Measurements from ENCODE around the gene GCGR. TPM values are rescaled to one million over a fixed set of nuclear protein-coding genes. Genes with fewer than 3 reads are reported as not detected.

GCGR gene
- total RNA-seq, 1 experiment from 2014 or later = 1.4 TPM

DNA sequence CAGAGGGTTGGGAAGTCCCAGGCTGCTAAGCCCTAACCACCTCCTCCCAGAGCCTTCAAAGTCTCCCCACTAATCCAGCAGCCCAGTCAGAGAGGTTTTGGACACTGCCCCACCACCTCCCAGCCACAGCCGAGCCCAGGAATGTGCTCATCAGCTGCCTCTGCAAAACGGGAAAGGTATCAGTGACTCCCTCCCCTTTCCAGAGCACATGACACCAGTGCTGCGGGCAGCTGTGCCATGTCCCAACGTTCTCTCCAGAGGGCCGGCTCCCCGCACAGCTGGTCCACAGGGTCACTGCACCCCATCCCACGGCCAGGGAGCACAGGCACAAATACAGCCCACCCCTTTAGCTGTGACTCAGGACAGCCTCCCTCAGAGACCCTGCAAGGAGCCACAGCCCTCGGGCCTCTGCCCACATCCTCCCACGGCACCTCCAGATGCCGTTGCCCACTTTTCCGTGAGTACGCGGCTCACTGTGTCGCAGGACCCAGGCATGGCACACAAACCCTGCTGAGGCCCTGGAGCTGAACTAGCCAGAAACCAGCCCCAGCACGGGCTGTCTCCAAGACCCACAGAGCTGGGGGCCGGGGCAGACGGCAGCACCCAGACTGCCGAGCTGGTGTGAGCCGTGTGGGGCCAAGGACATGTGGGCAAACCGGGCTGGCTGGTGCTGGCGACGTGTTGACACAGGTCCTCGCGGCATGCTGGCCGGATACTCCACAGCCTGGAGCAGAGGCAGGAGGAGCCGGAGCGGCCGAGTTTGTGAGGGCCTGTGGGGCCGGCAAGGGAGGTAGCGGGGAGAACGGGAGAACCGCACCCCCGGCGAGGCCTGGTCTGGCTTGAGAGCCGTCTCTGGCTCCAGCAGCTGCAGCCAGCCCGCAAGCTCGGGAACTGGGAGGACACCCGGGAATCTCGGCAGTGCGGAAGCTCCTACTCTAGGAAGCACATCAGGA, 37.2 kb downstream of the GCGR start:
- Mint-ChIP-seq H3K27me3 (ENCODE audit: low read depth) (no peaks in the 10 kb centered on the region), H3K9me3 (no peaks in the 10 kb centered on the region), H3K4me1 (no peaks in the 10 kb centered on the region), H3K4me3 (no peak overlapping the region), H3K36me3 (peaks cover 20% of the 10 kb centered on the region), H3K27ac (no peak overlapping the region)
- DNase-seq (ENCODE audit: low spot score) = no peak
- TF ChIP-seq FOXP1 (CRISPR knock-in tag; IDR thresholded peaks at IDR 0.05; ENCODE audit: borderline replicate concordance) = 0 out of 2 replicates have a peak, but pooled peaks have one; percentile 28
- TF ChIP-seq SP1 (CRISPR knock-in tag; conservative IDR thresholded peaks at IDR 0.05) = no peak
- 0 out of 2 replicates have a peak, but pooled peaks have one; percentile 16 for TF ChIP-seq USF1 (CRISPR knock-in tag; IDR thresholded peaks at IDR 0.05)
- CTCF ChIA-PET = interaction anchor here (0.8 to 1.8 kb wide), 3 partner anchors 13 to 19 kb away, joined by 3 to 6 read pairs (median 3); no protein-coding TSS in a partner anchor
- POLR2A ChIA-PET = interaction anchor here (0.7 kb wide), 1 partner anchor 16 kb away, joined by 3 read pairs; no protein-coding TSS in a partner anchor
- ATAC-seq = peak; percentile 22

DNA sequence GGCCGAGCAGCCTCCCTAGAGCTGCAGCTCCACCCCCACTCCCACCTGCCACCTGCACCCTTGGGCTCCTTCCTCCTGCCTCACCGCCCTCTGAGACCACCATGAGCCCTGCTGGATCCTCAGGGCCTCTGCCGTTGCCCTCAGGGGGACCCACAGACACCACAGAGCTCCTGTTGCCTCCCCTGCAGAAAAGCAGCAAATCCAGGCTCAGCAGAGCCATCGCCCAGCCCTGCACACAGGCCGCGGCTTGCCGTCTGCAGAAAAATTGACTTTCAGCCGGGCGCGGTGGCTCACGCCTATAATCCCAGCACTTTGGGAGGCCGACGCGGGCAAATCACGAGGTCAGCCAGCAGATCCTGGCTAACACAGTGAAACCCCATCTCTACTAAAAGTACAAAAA, 37.9 kb downstream of the GCGR start:
- POLR2A ChIA-PET = interaction anchor here (0.7 kb wide), 1 partner anchor 17 kb away, joined by 3 read pairs; no protein-coding TSS in a partner anchor
- CTCF ChIA-PET = interaction anchor here (1.3 to 1.8 kb wide), 2 partner anchors 14 to 16 kb away, joined by 3 to 6 read pairs; no protein-coding TSS in a partner anchor
- TF ChIP-seq, protein P1, sequence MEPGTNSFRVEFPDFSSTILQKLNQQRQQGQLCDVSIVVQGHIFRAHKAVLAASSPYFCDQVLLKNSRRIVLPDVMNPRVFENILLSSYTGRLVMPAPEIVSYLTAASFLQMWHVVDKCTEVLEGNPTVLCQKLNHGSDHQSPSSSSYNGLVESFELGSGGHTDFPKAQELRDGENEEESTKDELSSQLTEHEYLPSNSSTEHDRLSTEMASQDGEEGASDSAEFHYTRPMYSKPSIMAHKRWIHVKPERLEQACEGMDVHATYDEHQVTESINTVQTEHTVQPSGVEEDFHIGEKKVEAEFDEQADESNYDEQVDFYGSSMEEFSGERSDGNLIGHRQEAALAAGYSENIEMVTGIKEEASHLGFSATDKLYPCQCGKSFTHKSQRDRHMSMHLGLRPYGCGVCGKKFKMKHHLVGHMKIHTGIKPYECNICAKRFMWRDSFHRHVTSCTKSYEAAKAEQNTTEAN (CRISPR knock-in tag; IDR thresholded peaks at IDR 0.05) = no peak
- TF ChIP-seq MXD4 (CRISPR knock-in tag; IDR thresholded peaks at IDR 0.05; ENCODE audit: borderline replicate concordance) (no peak), KAT7 (CRISPR knock-in tag; IDR thresholded peaks at IDR 0.05; ENCODE audit: borderline replicate concordance) (no peak), ZNF416 (CRISPR knock-in tag; IDR thresholded peaks at IDR 0.05) (no peak), AR (CRISPR knock-in tag; IDR thresholded peaks at IDR 0.05) (no peak), ZNF263 (CRISPR knock-in tag; IDR thresholded peaks at IDR 0.05; ENCODE audit: low read depth) (no peak), ZNF317 (CRISPR knock-in tag; IDR thresholded peaks at IDR 0.05; ENCODE audit: borderline replicate concordance, low read depth) (no peak), GRHL2 (CRISPR knock-in tag; IDR thresholded peaks at IDR 0.05; ENCODE audit: insufficient replicate concordance, severe bottlenecking) (no peak), NR3C1 (CRISPR knock-in tag; conservative IDR thresholded peaks at IDR 0.05; ENCODE audit: low read depth) (no peak), RELA (CRISPR knock-in tag; IDR thresholded peaks at IDR 0.05; ENCODE audit: borderline replicate concordance) (no peak), FOXJ3 (CRISPR knock-in tag; IDR thresholded peaks at IDR 0.05; ENCODE audit: borderline replicate concordance) (no peak), PRDM15 (CRISPR knock-in tag; IDR thresholded peaks at IDR 0.05) (no peak), ZMAT4 (CRISPR knock-in tag; IDR thresholded peaks at IDR 0.05) (no peak), FOXK1 (CRISPR knock-in tag; IDR thresholded peaks at IDR 0.05) (no peak), TP53 (CRISPR knock-in tag; IDR thresholded peaks at IDR 0.05) (no peak), FOXP1 (CRISPR knock-in tag; IDR thresholded peaks at IDR 0.05; ENCODE audit: borderline replicate concordance) (no peak)
- TF ChIP-seq, protein P2, sequence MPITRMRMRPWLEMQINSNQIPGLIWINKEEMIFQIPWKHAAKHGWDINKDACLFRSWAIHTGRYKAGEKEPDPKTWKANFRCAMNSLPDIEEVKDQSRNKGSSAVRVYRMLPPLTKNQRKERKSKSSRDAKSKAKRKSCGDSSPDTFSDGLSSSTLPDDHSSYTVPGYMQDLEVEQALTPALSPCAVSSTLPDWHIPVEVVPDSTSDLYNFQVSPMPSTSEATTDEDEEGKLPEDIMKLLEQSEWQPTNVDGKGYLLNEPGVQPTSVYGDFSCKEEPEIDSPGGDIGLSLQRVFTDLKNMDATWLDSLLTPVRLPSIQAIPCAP (CRISPR knock-in tag; IDR thresholded peaks at IDR 0.05) = no peak
- TF ChIP-seq, protein P3, sequence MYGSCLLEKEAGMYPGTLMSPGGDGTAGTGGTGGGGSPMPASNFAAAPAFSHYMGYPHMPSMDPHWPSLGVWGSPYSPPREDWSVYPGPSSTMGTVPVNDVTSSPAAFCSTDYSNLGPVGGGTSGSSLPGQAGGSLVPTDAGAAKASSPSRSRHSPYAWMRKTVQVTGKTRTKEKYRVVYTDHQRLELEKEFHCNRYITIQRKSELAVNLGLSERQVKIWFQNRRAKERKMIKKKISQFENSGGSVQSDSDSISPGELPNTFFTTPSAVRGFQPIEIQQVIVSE (CRISPR knock-in tag; IDR thresholded peaks at IDR 0.05; ENCODE audit: borderline replicate concordance) = no peak
- TF ChIP-seq, protein P4, sequence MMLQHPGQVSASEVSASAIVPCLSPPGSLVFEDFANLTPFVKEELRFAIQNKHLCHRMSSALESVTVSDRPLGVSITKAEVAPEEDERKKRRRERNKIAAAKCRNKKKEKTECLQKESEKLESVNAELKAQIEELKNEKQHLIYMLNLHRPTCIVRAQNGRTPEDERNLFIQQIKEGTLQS (CRISPR knock-in tag; conservative IDR thresholded peaks at IDR 0.05) = no peak

More for the DNA sequence above, 37.9 kb downstream of the GCGR start:
- Mint-ChIP-seq H3K27me3 (ENCODE audit: low read depth) (no peaks in the 10 kb centered on the region), H3K4me3 (no peak overlapping the region), H3K9me3 (no peaks in the 10 kb centered on the region), H3K36me3 (peaks cover 26% of the 10 kb centered on the region), H3K27ac (no peak overlapping the region), H3K4me1 (no peaks in the 10 kb centered on the region)
- no peak for ATAC-seq
- no peak for DNase-seq (ENCODE audit: low spot score)

All from WTC11 (cell line).